Activated CD4-positive, alpha-beta T cell treated with anti-CD3 and anti-CD28 coated beads for 1 hour (primary cell): ENCODE data around the gene CREM.
"Not testable (repeated sequence)": the region's sequence is repeated elsewhere in the genome, so short reads cannot be mapped to it uniquely, and the experiment has no call there.

Source experiments
- DNase-seq: peaks from one replicate; pipeline ENCODE4 v3.0.0-alpha.2; 2020

The CREM gene

DNA sequence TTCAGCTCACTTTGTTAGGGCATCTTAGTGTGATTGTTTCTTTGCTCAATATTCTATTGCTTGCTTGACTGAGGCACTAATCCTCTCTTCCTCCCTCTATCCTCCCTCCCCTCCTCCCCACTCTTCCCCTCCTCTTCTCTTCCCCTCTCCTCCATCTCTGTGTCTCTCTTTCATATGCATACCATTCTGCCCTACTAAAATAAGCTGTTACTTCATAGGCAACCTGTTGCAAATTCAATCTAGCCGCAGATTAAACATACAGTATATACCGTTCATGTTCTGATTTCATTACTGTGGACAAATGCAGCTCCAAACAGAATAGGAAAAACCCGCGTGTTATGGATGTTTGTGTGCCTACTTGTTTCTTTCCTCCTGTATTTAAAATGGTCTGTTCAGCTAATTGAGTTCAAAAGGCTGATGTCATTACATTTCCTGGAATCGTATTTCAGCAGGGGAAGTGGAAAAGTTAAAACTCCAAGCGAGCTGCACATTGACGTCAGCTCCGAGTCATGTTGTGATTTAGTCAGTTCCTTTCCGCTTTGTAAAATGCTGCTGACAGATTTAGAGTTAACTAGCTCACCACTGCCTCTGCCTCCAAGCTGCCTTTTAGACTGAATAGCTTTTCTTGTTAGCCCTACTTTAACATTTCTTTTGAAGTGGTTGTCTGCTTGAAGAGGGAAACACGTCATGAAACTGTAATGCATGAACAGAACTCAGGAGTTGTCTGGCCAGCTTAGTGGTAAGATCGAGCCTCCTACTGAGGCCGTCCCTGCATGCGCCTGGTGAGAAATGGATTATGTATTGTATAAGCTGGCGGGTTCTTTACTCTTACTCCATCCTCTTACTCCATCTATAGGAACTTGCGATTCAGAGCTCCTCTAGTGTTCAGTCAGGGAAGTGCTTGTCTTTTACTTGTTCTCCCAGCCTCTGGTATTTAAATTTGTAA, 69.0 kb downstream of the CREM start:
- peak; percentile 70 for DNase-seq

GRCh38 chr10:35200487-35200886, 73.8 kb downstream of the CREM start:
- no peak for DNase-seq

- no peak for DNase-seq
Observed at GRCh38 chr10:35201234-35201633, 74.6 kb downstream of the CREM start.

DNA sequence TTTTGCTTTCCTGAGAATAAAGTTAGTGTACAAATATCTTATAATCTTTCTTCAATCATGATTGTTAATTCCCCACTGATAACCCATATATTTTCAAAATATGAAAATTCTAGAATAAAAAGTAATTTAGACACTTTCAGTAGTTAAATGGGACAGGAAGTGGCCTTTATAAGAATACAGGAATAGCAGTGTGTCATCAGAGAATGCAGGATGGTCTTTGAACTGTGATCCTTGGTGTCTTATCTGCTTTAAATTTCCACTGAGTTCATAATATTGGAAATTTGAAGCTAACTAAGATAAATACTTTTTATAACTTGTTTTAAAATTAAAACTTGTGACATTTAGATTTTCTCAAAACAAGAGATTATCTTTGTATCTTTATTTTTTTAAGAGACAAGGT, 75.4 kb downstream of the CREM start:
- DNase-seq = no peak

DNA sequence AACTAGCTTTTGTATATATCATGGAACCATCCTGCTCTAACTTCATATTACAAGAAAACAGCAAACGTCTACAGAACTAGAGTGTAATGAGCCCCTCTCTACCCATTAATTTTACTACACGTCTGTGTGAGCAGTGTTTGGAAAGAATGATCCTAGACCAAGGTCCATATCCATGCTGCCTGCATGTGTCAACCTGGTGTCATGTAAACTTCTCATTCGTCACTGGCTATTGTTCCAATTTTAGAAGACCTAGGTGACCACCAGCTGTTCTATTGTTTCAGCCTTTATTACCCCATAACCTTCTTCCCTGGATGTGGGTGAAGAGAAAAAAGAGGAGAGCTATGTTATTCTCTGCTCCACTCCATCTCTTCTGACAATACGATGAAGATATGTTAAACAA, 77.1 kb downstream of the CREM start:
- DNase-seq = no peak

DNA sequence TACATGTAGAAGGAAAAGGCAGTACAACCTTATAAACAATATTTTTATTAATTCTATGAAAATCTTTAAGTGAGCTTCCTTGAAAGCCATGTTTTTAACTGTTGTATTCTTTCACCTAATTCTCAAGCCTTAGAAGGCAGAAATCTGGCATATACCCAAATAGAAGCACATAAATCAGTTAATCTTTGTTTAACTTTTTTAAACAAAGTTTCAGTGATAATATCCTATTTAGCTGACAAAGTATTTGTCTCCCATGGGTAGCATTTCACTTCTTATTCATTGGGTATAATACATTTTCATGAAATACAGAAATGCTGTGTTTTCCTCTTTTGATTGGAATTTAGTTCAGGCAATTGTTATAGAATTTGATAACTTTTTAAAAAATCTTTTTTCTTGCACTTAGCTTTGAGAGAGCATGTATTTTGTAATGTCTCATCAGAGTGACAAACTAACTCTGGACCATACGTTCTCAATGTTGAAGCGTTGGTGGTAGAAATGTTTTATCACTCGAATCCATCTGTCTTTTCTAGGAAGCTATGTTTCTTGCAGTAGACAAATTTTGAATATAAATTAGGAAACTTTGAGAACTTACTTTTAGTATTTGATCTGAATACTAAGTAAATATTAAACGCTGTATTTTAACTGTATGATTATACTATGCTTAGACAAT, 78.1 kb downstream of the CREM start:
- no peak for DNase-seq

DNA sequence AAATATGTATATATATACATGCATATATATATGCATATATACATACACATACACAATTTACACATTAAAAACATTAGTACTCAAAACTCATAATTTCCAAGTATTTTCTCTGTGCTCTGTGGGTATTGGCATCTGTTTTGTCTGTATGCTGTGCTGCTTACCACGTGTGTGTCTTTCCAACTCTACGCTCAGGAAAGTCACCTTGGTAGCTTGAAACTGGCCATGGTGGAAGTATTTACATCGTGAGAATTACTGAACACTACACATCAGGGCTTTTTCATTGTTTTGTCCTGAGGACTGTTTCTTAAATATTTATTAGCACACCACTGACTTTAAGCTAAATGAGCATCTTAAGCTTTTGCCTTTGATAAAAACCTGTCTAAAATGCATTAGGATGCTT, 79.6 kb downstream of the CREM start:
- DNase-seq = no peak

DNA sequence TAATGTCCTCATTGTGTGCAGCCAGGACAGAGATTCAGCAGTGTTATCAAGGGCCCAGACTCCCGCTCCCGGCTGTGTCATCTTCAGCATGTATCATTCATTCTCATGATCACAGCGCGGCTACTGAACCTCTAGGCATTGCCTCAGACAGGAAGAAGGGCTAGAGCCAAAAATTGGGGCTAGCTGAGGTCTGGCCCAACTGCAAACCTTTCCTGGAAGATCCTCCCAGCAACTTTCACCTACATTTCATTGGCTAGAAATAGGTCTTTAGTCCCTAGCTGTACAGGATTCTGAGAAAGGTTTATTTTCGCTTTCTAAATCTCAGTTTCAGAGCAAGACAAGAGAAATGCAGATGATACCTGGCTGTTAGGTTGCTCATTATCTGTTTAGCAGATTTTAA, 81.9 kb downstream of the CREM start:
- DNase-seq = no peak

DNA sequence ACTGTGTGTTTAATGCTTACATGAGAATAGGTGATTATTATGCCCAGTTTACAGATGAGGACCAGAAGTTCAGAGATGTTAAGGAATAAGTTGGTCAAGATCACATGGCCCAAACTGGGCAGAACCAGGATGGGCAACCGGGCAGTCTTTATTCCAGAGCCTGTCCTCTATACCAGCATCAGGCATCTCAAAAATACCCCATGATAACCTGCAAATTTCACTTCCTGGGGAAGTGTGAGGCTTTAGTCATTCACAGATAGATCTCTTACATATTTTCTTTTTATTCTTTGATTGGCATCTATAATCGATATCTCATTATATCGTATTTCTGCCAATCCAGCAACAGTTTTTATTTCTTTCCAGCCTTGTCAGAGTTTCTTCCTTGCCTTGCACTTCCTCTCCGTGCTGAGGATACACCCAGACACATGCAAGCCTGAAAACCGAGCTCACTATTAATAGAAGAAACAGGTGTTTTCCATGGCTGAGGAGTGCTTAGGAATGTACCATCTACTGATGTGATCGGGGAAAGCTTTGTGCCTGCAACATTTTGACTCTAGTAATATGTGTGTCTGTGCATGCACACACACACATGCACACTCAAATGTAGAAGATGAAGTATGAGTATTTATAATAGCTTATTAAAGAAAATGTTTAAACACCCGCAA, 82.4 kb downstream of the CREM start:
- DNase-seq = no peak

DNA sequence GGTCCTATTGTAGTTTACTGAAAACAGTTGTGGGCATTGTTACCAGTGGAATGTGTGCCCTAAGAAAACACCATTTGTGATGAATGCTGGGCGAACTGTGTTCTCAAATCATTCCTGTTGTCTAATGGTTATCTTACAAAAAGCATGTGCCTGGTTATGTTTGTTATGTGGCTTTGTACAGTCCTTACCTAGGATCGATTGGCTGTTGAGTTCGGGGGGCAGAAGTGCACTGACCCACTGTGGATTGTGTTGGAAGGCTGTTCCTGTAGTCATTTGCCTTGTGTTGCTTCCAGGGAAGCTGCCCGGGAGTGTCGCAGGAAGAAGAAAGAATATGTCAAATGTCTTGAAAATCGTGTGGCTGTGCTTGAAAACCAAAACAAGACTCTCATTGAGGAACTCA, 84.3 kb downstream of the CREM start:
- no peak for DNase-seq

GRCh38 chr10:35211390-35211789, 84.7 kb downstream of the CREM start:
- no peak for DNase-seq

DNA sequence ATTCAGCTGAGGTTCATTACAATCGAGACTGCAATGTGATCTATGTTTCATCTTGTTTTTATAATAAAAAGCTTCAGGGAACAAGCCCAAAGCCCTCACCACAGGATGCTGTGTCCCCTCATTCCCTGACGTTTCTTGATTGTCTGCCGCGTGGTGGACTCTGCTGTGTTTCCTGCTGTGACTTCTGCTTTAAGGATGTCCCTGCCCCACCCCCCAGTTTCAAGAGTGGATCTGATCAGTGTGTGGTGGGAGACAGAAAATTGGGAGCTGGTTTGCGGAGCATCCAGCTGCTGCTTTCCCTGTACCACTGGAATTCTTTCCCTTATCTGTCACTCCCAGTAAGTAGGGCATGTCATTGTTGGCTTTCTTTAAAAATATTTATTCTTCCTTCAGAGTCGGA, 86.2 kb downstream of the CREM start:
- DNase-seq = no peak

DNA sequence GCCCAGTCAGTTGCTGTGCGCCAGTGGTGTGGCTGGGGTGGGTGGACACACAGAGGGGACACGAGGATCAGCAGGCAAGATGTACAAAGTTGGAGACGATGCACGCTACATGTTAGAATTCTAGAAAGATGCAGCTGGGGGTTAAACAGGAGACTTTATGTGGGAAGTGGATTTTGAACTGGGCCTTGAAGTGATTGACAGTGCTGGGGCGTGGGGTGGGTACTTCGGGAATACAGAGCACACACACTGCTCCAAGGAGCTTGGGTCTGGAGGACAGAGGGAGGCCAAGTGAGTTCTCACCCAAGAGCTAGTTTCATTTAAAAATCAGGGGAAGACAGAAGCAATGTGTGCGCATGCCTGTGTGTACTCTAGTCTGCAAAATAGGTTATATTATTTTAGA, 87.1 kb downstream of the CREM start:
- no peak for DNase-seq

GRCh38 chr10:35214607-35215020, 88.0 kb downstream of the CREM start:
- DNase-seq = no peak

- no peak for DNase-seq
Observed at GRCh38 chr10:35215107-35215506, 88.5 kb downstream of the CREM start.

DNA sequence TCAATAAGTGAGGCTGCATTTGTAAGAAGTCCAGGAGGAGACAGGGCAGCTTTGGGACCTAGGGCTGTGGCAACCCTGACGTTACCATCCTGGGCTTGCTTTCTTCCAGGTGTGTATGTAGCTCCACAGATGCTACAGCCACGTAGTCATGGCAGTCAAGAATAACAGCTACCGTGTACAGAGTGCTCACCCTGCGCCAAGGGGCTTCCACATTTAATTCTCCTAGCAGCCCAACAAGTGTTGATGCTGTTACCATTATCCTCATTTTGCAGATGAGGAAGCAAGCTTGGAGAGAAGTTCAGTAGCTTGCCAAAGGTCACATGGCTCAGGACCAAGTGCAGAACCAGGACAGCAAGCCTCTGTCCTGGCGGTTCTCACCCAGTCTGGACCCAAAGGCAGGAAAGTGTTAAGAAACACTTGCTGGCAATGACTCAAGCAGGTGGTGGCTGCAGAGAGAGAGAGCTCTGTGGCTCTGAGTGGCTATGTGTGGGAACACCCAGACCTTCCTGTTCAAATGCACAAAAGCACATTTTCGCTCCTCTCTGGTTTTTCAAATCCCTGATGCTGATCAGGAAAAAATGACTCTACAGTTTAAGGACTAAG, 89.8 kb downstream of the CREM start:
- no peak for DNase-seq

DNA sequence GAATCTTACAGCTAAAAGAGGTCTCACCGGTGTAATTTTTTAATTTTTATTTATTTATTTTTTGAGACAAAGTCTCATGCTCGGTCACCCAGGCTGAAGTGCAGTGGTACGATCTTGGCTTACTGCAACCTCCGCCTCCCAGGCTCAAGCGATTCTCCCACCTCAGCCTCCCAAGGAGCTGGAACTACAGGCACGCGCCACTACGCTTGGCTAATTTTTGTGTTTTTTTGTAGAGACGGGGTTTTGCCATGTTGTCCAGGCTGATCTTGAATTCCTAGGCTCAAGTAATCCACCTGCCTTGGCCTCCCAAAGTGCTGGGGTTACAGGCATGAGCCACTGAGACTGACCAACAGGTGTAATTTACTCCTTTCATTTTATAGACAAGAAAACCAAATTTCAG, 90.3 kb downstream of the CREM start:
- DNase-seq = not testable (repeated sequence)

DNA sequence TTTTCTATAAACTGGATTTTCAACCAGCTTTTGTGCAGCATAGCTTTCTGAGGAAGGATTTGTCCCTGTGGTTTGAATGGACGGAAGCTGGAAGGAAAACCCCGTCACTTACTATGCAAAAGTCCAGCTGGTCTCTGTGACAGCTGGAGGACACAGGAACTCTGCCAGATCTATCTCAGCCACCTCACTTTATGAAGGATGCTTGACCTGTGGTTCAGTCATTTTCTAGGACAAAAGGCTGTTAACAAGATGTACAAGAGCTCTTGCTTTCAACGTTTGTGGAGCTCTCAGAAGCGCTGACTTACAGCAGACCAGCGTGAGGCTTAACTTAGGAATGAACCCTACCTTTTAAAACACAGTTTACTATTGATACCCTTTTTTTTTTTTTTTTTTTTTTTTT, 90.8 kb downstream of the CREM start:
- no peak for DNase-seq

DNA sequence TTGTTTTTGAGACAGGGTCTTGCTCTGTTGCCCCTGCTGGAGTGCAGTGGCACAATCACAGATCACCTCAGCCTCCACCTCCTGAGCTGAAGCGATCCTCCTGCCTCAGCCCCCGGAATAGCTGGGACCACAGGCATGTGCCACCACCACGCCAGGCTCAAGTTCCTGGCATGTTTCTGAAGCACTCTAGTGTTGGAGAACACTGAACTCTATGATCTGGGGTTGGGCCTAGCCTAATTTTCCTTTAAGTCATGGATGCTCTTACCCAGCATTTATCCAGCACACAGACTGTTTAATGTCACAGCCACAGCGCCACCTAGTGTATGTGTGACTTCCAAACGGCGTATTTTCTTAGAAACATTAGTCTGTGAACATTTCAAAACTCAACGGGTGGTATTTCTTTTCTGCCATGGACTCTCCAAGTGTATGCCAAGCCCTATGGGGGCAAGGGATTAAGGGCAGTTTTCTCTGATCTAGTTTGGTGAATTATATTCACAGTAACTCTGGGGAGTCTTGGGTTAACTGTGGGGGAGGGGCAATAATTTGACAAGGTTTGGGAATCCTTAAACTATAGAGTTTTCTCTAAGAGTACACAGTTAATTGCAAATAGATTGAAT, 91.8 kb downstream of the CREM start:
- DNase-seq = peak; percentile 68

DNA sequence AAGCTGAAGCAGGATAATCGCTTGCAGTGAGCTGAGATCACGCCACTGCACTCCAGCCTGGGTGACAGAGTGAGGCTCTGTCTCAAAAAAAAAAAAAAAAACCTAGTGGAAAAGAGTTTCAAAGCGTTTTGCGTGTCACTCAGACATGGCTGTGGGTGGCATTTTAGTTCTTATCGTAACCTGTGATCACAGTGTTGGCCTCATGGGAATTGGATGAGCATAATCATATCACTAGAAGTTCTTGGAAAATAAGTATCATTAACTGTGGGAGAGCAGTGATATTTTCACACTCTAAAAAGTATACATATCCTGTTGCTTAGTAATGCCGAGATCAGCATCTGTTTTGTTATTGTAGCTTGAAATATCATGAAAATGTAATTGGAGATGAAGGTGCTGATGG, 92.6 kb downstream of the CREM start:
- DNase-seq = no peak

- DNase-seq = no peak
Observed at GRCh38 chr10:35219891-35220890, 93.5 kb downstream of the CREM start.

- DNase-seq = no peak
Observed at GRCh38 chr10:35223016-35223415, 96.4 kb downstream of the CREM start.
